WERI-Rb-1 (cell line): ENCODE data around the gene PLET1.

Experiments used
- DNase-seq: peaks from one replicate; pipeline ENCODE4 v3.0.0-alpha.2; 2020
- H3K27ac ChIP-seq: fragments of 250-450 bp; sonication (Bioruptor Pico); 2 replicates; pipeline ENCODE4 v1.5.1; 2020; ENCODE audit warnings: mild to moderate bottlenecking, moderate library complexity
- H3K27me3 ChIP-seq: fragments of 250-450 bp; sonication (Bioruptor Pico); 2 replicates; pipeline ENCODE4 v1.5.1; 2021; ENCODE audit warnings: mild to moderate bottlenecking, low read depth, moderate library complexity; ENCODE audit not compliant: insufficient read depth, severe bottlenecking
- H3K36me3 ChIP-seq: fragments of 250-450 bp; sonication (Bioruptor Pico); 2 replicates; pipeline ENCODE4 v1.5.1; 2020; ENCODE audit warnings: mild to moderate bottlenecking, moderate library complexity
- H3K4me3 ChIP-seq: 2 replicates; pipeline ENCODE4 v1.5.1; 2011; ENCODE audit warnings: low read depth, mild to moderate bottlenecking, control low read depth, low read length
- H3K9me3 ChIP-seq: fragments of 250-450 bp; sonication (Bioruptor Pico); 2 replicates; pipeline ENCODE4 v1.5.1; 2021; ENCODE audit warnings: mild to moderate bottlenecking, moderate library complexity; ENCODE audit not compliant: severe bottlenecking
- CTCF ChIP-seq: IDR thresholded peaks from 2 replicates; pipeline ENCODE4 v1.5.1; 2011; ENCODE audit warnings: low read depth, mild to moderate bottlenecking, control low read depth, inconsistent platforms, low read length

Gene PLET1

GRCh38 chr11:112238041-112238440 is 22.6 kb downstream of the PLET1 start:
- TF ChIP-seq CTCF = no peak
- Histone ChIP-seq H3K36me3 (peaks cover 20% of the 10 kb centered on the region), H3K9me3 (no peaks in the 10 kb centered on the region), H3K4me3 (no peak overlapping the region), H3K27me3 (no peaks in the 10 kb centered on the region), H3K27ac (no peak overlapping the region)
- no peak for DNase-seq

- no peak for DNase-seq
- Histone ChIP-seq H3K36me3 (peaks cover 20% of the 10 kb centered on the region), H3K27ac (no peak overlapping the region), H3K4me3 (no peak overlapping the region), H3K27me3 (no peaks in the 10 kb centered on the region), H3K9me3 (no peaks in the 10 kb centered on the region)
- no peak for TF ChIP-seq CTCF
Measured at GRCh38 chr11:112237451-112237850, 23.2 kb downstream of the PLET1 start.

GRCh38 chr11:112235750-112236390 is 24.8 kb downstream of the PLET1 start:
- Histone ChIP-seq H3K27ac (no peak overlapping the region), H3K36me3 (peaks cover 25% of the 10 kb centered on the region), H3K9me3 (no peaks in the 10 kb centered on the region), H3K27me3 (no peaks in the 10 kb centered on the region), H3K4me3 (no peak overlapping the region)
- TF ChIP-seq CTCF = no peak
- DNase-seq = no peak

- H3K9me3 ChIP-seq = no peaks in the 10 kb centered on the region
- no peak overlapping the region for H3K4me3 ChIP-seq
- H3K27me3 ChIP-seq = no peaks in the 10 kb centered on the region
- H3K27ac ChIP-seq = no peak overlapping the region
- no peak for TF ChIP-seq CTCF
- H3K36me3 ChIP-seq = peaks cover 37% of the 10 kb centered on the region
- no peak for DNase-seq
Measured at GRCh38 chr11:112231952-112232351, 28.7 kb downstream of the PLET1 start.

- Histone ChIP-seq H3K27me3 (no peaks in the 10 kb centered on the region), H3K9me3 (no peaks in the 10 kb centered on the region), H3K27ac (no peak overlapping the region), H3K4me3 (no peak overlapping the region), H3K36me3 (peaks cover 24% of the 10 kb centered on the region)
- no peak for TF ChIP-seq CTCF
- DNase-seq = no peak
Measured at GRCh38 chr11:112229746-112230433, 30.8 kb downstream of the PLET1 start.

- Histone ChIP-seq H3K4me3 (no peak overlapping the region), H3K27ac (no peak overlapping the region), H3K36me3 (peaks cover 24% of the 10 kb centered on the region)
Measured at GRCh38 chr11:112229159-112229558, 31.5 kb downstream of the PLET1 start.

More at GRCh38 chr11:112229159-112229558, 31.5 kb downstream of the PLET1 start:
- TF ChIP-seq CTCF = no peak
- Histone ChIP-seq H3K27me3 (no peaks in the 10 kb centered on the region), H3K9me3 (no peaks in the 10 kb centered on the region)
- no peak for DNase-seq
